Mucosa of rectum (tissue), 2 donors: Measurements from ENCODE around the gene STK11IP.

Experiments
- H3K27ac ChIP-seq, 2 donors: one replicate each; pipeline ENCODE4 v1.7.0; 2013; ENCODE audit warnings: inconsistent platforms in 2 of 2, low read depth in 2 of 2, low read length in 2 of 2
- H3K27me3 ChIP-seq, 2 donors: one replicate each; pipeline ENCODE4 v1.7.0; 2013; ENCODE audit warnings: low read length in 2 of 2; ENCODE audit not compliant: control insufficient read depth in 2 of 2, insufficient read depth in 2 of 2
- H3K36me3 ChIP-seq, 2 donors: one replicate each; pipeline ENCODE4 v1.7.0; 2013; ENCODE audit warnings: low read length in 2 of 2; ENCODE audit not compliant: control insufficient read depth in 2 of 2, insufficient read depth in 2 of 2
- H3K4me1 ChIP-seq, 2 donors: one replicate each; pipeline ENCODE4 v1.7.0; 2013; ENCODE audit warnings: low read length in 2 of 2, mild to moderate bottlenecking in 1 of 2; ENCODE audit not compliant: control insufficient read depth in 2 of 2, insufficient read depth in 2 of 2
- H3K4me3 ChIP-seq, 2 donors: one replicate each; pipeline ENCODE4 v1.7.0; 2013; ENCODE audit warnings: low read length in 2 of 2
- H3K9ac ChIP-seq, 2 donors: one replicate each; pipeline ENCODE4 v1.7.0; 2013; ENCODE audit warnings: low read length in 2 of 2, low read depth in 1 of 2, mild to moderate bottlenecking in 1 of 2
- H3K9me3 ChIP-seq, 2 donors: one replicate each; pipeline ENCODE4 v1.7.0; 2013; ENCODE audit warnings: low read length in 2 of 2; ENCODE audit not compliant: control insufficient read depth in 2 of 2
- donor health status: healthy.
- donor health status: Normal muscosa, but diverticular disease.

STK11IP gene

DNA sequence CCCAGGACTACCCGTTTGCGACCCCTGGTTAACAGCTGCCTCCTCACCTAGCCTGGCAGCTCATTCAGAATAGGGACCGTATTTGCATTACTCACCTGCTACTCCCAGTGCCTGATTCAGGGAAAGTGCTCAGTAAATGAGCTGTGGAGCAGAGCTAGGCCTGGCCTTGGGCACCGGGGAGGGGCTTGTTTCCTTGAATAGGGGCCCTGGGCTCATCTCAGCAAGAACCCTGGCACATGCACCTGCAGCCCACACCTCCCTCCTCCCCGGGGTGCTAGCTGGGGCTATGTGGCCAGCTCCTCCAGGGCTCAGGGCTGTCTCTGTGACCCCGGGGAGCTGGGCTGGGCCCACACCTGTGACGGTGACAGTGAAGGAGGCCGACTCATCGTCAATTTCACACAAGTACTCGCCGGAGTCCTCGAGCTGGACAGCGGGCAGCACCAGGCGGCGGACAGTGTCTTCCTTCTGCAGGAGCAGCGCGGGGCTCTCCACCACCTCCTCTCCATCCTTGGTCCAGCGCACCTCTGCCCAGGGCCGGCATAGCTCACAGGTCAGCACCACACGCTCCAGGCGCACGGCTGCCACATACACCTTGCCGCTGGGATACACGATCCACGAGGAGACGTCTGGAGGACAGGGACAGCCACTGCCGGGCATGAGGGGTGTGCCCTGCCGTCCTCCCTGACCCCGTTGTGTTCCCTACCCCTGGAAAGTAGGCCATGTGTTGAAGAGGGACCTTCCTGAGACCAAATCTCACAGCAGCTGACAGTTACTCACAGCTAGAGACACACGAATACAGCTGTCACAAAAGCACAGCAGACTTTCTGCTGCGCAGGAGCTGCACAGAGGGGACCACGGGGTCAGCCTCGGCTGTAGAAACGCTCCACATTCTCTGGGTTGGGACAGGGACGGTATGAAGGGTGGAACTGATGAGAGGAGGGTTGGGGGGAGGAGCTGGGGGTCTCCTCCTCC is 35.3 kb upstream of the STK11IP start:
- Histone ChIP-seq H3K27ac (no peak overlapping the region), H3K9ac (no peak overlapping the region), H3K36me3 (no peaks in the 10 kb centered on the region)

DNA sequence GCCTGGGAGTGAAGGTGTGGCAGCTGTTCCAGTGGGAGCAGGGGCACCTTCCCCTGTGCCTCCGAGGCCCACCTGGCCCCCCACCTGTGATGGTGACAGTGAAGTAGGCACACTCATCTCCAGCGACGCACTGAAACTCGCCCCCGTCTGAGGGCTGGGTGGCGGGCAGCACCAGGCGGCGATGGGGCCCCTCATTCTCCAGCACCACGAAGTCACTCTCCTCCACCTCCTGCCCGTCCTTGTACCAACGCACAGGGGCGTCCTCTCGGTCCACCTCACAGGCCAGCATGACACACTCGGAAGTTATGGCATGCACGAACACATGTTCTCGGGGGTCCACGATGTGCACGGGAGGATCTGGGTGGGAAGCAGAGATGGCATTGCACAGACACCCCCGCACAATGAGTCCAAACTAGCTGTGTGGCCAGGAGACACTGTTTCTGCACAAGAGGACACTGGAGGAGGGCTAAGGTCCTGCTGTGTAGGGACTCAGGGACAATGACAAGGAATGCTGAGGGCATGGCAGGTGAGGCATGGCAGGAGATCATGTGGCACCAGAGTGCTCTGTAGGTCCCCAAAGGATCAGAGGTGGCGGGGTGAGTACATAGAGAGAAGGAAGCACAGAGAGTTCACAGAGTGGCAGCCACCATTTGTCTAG is 34.3 kb upstream of the STK11IP start:
- Histone ChIP-seq H3K27me3 (no peaks in the 10 kb centered on the region), H3K4me3 (no peak overlapping the region), H3K4me1 (no peaks in the 10 kb centered on the region), H3K36me3 (no peaks in the 10 kb centered on the region), H3K9me3 (peaks cover 0 to 1% of the 10 kb centered on the region in 2 donors), H3K27ac (no peak overlapping the region), H3K9ac (no peak overlapping the region)

More for the DNA sequence above, 35.3 kb upstream of the STK11IP start:
- Histone ChIP-seq H3K4me1 (no peaks in the 10 kb centered on the region), H3K27me3 (no peaks in the 10 kb centered on the region), H3K4me3 (no peak overlapping the region), H3K9me3 (peaks cover 0 to 1% of the 10 kb centered on the region in 2 donors)

DNA sequence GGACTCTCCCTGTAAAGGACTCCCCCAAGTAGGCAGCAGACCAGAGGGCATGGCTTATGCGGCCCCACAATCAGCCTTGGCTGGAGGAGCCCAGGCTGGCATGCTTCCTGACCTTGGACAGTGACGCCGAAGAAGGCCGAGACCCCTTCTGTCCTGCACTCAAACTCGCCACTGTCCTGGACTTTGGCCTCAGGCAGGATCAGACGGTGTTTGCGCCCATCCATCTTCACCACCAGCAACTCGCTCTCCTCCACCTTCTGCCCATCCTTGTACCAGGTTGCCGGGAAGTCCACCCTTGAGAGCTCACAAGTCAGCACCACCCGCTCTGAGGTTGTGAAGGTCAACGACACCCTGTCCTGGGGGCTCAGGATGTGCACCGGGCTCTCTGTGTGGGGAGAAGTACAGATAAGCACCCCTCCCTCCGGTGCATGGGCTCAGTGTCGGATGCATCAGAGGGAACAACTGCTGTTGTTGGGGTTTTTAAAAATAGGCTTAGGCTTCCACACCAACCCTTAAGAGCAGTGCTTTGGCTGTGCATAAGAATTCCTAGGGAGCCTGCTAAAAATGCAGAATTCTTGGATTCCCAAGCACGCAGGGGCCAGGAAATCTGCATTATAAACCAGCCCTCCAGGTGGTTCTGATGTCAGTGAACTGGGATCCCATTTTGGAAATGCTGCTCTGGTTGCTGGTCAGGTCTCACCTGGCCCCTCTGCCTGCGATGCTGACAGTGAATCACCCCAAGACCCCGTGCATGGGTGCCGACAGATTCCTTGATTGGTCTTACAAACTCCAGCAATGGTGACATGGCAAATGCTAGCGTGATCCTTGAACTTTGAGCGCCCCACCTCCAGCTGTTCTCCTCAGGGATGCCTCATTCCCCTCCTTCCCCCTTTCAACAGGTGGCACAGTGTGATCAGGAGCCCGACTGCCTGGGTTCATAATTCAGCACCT is 32.3 kb upstream of the STK11IP start:
- Histone ChIP-seq H3K4me3 (no peak overlapping the region), H3K9me3 (peaks cover 0 to 1% of the 10 kb centered on the region in 2 donors), H3K36me3 (no peaks in the 10 kb centered on the region), H3K4me1 (peaks cover 4% of the 10 kb centered on the region in 2 donors), H3K27me3 (peaks cover 0 to 4% of the 10 kb centered on the region in 2 donors), H3K27ac (no peak overlapping the region), H3K9ac (no peak overlapping the region)

DNA sequence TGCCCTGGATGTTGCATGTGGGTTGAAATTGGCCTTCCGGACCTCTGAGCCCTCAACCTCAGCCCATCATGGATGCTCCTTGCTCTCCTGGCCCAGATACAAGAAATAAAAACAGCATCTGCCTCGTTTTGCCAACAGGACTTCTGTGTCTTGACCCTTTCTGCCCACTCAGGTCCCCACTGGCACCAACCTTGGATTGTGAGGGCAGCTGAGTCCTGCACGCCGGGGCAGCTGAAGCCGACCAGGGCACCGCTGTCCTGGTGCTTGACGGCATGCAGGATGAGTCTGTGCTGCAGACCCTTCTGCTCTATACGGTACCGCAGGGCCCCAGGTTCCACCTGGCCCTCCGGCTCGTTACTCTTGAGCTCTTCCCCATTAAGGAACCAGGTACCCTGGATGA is 31.0 kb upstream of the STK11IP start:
- Histone ChIP-seq H3K27ac (no peak overlapping the region), H3K36me3 (no peaks in the 10 kb centered on the region), H3K4me1 (peaks cover 4% of the 10 kb centered on the region in 2 donors), H3K27me3 (peaks cover 0 to 4% of the 10 kb centered on the region in 2 donors), H3K9ac (no peak overlapping the region), H3K4me3 (no peak overlapping the region), H3K9me3 (peaks cover 0 to 1% of the 10 kb centered on the region in 2 donors)

DNA sequence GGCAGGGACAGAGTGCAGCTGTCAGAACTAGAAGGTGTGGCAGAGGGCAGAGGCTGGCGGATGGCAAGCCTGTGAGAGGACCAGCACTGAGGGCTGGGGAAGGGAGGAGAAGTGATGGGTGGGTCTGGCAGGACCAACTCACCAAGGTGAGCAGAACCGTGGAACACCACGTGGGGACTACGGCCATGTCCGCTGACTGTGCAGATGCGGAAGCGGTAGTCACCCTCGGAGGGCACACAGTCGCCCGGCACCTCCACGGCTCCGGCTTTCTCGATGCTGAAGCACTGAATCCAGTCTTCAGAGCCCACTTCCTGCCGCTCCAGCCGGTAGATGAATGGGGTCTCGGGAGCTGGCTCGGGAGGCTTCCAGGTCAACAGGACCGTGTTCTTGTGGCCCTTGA is 30.5 kb upstream of the STK11IP start:
- Histone ChIP-seq H3K36me3 (no peaks in the 10 kb centered on the region), H3K4me1 (peaks cover 4% of the 10 kb centered on the region in 2 donors), H3K27ac (no peak overlapping the region), H3K4me3 (no peak overlapping the region), H3K9ac (no peak overlapping the region), H3K9me3 (peaks cover 0 to 1% of the 10 kb centered on the region in 2 donors), H3K27me3 (peaks cover under 1 to 7% of the 10 kb centered on the region in 2 donors)

DNA sequence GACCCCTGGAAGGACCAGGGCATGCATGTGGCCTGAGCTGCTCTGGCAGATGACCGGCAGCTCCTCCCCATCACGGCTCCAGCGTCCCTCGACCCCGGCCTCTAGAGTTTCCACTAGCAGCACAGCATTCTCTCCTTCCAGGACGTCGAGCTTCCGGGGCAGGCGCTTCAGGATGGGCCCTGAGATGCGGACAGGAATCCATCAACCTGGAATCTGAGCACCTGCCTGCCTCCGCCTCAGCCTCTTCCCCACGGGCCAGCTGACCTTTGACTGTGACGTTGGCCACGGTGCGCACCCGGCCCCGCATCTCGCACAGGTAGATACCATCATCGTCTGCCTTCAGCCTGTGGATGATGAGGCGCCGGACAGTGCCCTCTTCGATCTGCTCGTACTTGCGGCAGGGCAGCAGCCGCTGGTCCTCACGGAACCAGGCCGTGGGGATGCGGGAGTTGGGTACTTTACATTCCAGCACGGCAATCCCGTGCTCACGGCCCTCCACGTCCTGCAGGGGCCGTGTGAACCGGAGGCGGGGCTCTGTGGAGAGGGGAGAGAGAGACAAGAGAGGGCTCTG is 29.8 kb upstream of the STK11IP start:
- peaks cover 6 to 11% of the 10 kb centered on the region in 2 donors for H3K27me3 ChIP-seq
- no peak overlapping the region for H3K9ac ChIP-seq
- peaks cover 0 to 1% of the 10 kb centered on the region in 2 donors for H3K9me3 ChIP-seq
- no peak overlapping the region for H3K4me3 ChIP-seq
- H3K36me3 ChIP-seq: no peaks in the 10 kb centered on the region
- no peak overlapping the region for H3K27ac ChIP-seq
- peaks cover 4% of the 10 kb centered on the region in 2 donors for H3K4me1 ChIP-seq

DNA sequence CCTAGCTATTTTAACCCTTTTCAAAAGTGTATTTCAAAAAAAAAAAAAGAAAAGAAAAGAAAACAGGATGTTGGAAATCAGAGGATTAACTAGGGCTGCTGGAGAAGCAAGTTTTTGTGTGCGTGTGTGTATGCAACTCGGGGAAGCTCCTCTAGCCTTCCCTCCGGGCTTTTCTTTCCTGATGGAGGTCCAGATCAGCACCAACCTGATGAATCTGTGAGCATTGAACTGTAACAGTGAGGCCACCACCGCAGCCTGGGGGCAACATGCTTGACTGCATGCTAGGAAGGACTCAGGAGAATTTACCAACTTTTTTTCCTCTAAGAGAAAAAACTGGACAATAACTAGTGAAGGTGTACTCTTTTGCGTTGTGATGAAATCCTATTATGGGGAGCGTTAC is 28.6 kb upstream of the STK11IP start:
- Histone ChIP-seq H3K4me1 (peaks cover 4% of the 10 kb centered on the region in 2 donors), H3K27ac (no peak overlapping the region), H3K27me3 (peaks cover 8 to 12% of the 10 kb centered on the region in 2 donors), H3K4me3 (no peak overlapping the region), H3K9me3 (peaks cover 0 to under 1% of the 10 kb centered on the region in 2 donors), H3K36me3 (no peaks in the 10 kb centered on the region), H3K9ac (no peak overlapping the region)

DNA sequence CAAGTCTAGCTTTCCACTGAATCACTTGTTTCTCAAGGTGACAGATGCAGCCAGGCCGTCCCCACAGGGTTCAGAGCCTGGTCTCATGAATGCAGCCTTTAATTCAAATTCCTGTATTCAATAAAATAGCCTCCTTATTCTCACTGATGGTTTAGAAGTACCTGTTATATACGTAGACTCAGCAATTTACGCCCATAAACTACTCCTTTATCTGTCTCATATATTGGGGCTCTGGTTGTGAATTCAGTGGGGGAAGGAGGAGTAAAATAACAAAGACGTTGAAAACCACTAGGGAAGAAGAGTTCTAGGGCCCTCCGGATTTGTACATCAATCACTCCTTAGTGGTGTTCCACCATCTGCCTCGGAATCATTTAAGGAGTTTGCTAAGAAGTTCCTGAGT is 28.0 kb upstream of the STK11IP start:
- Histone ChIP-seq H3K27ac (no peak overlapping the region), H3K4me3 (no peak overlapping the region), H3K9me3 (no peaks in the 10 kb centered on the region), H3K4me1 (peaks cover 4% of the 10 kb centered on the region in 2 donors), H3K36me3 (no peaks in the 10 kb centered on the region), H3K9ac (no peak overlapping the region), H3K27me3 (peaks cover 12 to 15% of the 10 kb centered on the region in 2 donors)

DNA sequence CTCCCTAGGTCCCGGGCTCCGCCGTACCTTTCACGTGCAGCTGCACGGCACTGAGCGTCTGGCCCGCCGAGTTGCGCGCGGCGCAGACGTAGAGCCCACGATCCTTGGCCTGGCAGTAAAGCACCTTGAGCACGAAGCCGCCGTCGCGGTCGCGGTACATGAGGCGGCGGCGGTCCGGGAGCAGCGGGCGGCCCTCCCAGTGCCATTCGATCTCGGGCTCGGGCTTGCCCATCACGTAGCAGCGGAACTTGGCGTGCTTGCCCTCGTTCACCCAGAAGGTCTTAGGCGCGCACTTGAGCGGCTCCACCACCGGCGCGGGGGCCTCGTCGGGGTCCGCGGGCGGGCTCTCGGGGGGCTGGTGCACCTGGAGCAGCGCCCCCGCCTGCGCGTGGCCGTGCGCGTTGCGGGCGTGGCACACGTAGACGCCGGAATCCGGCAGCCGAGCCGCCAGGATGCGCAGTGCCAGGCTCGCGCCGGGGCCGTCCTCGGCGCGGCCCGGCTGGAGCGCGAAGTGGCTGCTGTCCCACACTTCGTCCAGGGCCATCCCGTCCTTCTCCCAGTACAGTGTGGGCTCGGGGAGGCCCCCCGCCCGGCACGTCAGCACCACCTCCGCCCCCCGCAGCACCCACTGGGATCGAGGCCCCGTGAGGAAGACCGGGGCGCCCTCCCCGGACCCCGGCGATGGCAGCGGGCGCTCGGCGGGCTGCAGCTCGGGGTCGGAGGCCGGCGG is 27.3 kb upstream of the STK11IP start:
- H3K4me3 ChIP-seq: peak overlapping the region; percentile 48 to 54
- no peaks in the 10 kb centered on the region for H3K36me3 ChIP-seq
- H3K9ac ChIP-seq: peak overlapping the region in 1 of 2 donors; percentile 65
- H3K9me3 ChIP-seq: no peaks in the 10 kb centered on the region
- H3K4me1 ChIP-seq: peaks cover 4% of the 10 kb centered on the region in 2 donors
- H3K27ac ChIP-seq: peak overlapping the region in 1 of 2 donors; percentile 48
- H3K27me3 ChIP-seq: peaks cover 12 to 16% of the 10 kb centered on the region in 2 donors
